ACHN (cell line): ENCODE results near the gene MLYCD.

Source experiments
- DNase-seq: peaks from one replicate; pipeline ENCODE4 v3.0.0-alpha.2; 2015
- in situ Hi-C: cut with HindIII; loops from 2 replicates; pipeline ENCODE4 v1.10.0; 2017; ENCODE audit warnings: low sequenced_read_pairs, low pct_ligation_motif_present, low pct_unique_long_range_greater_than_20kb

Gene MLYCD

DNA sequence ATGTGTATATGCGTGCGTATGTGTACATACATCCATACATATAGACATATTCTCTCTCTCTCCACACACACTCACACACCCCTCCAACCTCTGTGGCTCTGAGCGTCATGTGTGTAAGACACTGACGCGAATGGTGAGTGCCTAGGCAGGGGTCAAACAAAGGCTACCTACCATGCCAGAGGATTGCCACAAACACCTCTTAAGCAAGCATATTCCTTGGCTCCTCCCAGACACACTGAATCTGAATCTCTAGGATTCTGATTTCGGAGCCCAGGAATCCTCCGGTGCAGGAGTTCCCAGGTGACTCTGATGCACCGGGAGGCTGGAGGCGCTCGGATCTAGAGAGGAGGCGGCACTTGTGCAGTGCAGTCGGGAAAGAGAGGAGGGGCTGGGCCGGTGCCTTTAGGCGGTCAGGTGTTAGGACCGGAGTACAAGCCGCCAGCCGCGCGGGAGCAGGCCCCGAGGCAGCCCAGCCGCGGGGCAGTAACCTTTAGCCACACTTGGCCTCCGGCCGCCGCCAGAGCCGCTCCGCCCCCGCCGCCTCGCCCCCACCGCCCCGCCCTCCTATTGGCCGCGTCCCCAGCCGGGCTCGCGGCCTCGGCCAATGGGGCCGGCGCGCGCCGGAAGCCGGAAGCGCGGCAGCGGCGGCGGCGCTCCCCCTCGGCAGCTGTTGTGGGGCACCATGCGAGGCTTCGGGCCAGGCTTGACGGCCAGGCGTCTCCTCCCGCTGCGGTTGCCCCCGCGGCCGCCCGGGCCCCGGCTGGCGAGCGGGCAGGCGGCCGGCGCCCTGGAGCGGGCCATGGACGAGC is at the start of gene MLYCD:
MLYCD (plus strand) TSS at position 653 of the 809 bp plus-strand sequence; CDS start at position 683, 30 bp downstream.
- DNase-seq: peak; percentile 86
- in situ Hi-C loops: no loop called here

DNA sequence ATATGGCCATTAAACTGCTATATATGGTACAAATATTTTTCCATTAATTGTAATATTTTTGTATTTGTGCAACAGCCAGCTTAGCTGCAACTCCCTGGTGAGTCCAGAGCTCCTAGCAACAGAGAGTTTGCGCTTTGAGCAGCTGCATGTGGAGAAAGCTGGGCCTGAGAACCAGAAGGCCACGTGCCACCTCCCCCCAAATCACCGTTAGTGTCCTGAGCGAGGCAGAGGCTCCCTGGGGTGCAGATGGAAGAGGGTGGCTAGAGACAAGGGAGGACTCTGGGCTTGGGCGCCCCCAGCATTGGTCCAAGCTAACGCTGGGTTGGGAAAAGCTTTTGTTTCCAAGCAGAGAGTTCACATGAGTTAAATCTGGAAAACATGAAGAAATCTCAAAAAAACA is 49.5 kb upstream of the MLYCD start:
- DNase-seq: no peak
- in situ Hi-C loops: no loop called here

GRCh38 chr16:83850947-83851346 is 48.0 kb upstream of the MLYCD start:
- no peak for DNase-seq
- in situ Hi-C loops: no loop called here

- in situ Hi-C loops: no loop called here
- no peak for DNase-seq
These were observed 47.4 kb upstream of the MLYCD start for GRCh38 chr16:83851473-83851872.

DNA sequence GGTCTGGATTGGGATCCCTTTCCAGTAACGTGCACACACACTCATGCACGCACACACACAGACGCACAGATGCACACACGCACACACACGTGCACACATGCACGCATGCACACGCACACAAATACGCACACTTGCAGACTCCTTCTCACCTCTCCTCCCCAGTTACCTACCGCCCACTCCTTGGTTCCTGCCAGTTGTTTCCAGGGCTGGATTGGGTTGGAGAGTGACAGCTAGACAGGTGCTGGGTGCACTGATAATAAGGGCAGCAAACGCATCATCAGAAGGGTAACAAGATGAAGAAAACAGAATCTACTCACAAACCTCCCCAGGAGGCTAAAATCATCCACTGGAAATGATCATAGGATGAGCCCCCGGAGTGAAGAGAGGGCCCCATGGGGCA is 46.1 kb upstream of the MLYCD start:
- in situ Hi-C loops: no loop called here

GRCh38 chr16:83853834-83854233 is 45.1 kb upstream of the MLYCD start:
- in situ Hi-C loops: no loop called here
- no peak for DNase-seq

More for the DNA sequence above, 46.1 kb upstream of the MLYCD start:
- DNase-seq: no peak

- DNase-seq: no peak
- in situ Hi-C loops: no loop called here
These were observed 44.5 kb upstream of the MLYCD start for GRCh38 chr16:83854420-83854819.

GRCh38 chr16:83856792-83857191 is 42.1 kb upstream of the MLYCD start:
- DNase-seq: no peak
- in situ Hi-C loops: no loop called here

DNA sequence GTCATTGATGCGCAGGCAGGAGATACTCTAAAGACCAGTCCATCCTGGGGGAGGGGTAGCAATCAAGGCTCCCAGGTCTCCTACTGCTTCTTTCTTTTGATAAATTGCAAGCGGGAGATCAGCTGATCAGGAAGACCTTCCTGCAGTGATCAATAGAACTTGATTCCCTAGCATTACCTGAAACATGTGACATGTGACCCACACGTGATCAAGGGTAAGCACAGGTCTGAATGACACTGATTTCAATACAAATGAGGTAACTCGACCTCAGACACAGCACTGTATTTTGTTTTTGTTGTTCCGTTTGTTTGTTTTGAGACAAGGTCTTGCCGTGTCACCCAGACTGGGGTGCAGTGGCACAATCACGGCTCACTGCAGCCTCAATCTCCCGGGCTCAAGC is 39.6 kb upstream of the MLYCD start:
- in situ Hi-C loops: no loop called here
- DNase-seq: no peak

DNA sequence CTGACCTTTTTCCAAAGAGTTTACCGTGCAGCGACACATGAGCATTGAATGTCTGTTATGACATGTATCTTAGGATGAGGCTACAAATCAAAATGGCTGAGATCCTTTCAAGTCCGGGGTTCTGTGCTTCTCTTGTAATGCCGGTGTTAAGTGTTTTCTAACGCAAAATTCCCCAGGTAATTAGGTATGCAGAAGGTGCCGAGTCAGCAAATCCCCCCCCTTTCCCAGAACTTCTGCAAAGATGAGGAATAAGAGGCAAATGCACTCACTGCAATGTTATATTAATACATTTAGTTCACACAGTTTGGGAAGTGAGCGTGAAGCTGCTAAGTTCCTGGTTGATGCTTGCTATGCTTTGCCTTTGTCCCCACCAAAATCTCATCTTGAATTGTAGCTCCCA is 36.3 kb upstream of the MLYCD start:
- no peak for DNase-seq
- in situ Hi-C loops: no loop called here

DNA sequence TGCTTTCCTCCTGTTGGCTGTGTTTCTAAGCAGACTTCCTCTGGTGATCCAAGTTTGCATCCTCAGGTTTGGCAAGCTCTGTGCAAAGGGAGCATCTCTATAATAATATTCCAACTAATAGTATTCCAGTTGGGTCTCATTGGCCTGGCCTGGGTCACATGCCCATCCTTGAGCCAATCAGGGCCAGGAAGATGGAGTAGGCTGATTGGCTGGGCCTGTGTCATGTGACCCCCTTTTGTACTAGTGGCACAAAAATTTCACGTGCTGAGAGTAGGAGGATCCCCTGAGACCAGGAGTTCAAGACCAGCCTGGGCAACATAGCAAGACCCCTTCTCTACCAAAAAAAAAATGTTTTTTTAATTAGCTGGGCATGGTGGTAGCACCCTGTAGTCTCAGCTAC is 35.2 kb upstream of the MLYCD start:
- DNase-seq: no peak
- in situ Hi-C loops: no loop called here

GRCh38 chr16:83870830-83871229 is 28.1 kb upstream of the MLYCD start:
- in situ Hi-C loops: no loop called here

DNA sequence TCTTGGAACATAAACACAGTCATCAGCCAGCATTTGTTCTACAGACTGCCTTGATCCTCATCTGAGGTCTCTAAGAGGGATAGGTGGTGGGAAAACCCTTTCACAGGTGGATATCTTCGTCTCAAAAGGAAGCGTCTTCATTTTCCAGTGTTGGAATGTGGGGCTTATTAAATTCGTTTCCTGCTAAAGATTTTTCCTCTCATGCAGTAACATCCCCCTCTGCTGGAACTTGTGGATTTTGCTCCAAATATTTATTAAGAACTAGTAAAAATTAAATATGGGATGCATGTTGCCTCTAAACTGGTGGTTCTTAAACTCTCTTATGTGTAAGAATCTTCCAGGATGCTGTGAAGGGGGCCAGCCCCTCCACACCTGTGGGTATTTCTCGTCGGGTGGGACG is 20.1 kb upstream of the MLYCD start:
- DNase-seq: peak; percentile 77
- in situ Hi-C loops: no loop called here

More at GRCh38 chr16:83870830-83871229, 28.1 kb upstream of the MLYCD start:
- no peak for DNase-seq

DNA sequence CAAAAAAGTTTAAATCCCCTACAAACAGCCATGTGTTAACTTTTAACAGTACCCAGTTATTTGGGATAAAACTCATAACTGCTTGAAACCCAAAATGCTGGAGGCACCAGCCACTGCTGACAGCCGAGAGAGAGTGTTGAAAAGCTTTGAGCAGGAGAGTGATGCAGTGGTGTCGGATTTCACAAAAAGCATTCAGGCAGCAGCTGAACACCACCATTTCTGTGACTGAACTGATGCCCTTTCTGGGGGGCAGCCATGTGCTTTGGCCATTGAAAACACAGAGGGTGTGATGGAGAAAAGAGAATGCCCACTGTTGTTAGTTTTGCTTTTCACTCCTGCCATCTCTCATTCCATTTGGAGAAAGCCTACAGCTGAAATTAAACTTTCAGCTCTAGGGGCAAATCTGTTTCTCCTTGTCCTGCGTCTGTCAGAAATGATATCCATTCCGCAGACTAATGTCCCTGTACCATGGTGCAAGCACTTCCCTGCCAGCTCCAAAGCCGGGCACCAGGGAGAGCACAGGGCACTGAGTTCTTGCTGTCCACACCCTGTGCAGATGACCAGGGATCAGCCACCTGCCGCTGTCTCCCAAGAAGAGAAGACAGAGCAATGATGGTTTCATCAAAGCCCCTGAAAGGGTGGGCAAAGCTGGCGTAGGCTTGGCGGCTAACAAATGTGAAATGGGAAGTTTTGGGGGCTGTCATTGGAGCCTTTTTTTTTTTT is 16.6 kb upstream of the MLYCD start:
- in situ Hi-C loops: no loop called here

DNA sequence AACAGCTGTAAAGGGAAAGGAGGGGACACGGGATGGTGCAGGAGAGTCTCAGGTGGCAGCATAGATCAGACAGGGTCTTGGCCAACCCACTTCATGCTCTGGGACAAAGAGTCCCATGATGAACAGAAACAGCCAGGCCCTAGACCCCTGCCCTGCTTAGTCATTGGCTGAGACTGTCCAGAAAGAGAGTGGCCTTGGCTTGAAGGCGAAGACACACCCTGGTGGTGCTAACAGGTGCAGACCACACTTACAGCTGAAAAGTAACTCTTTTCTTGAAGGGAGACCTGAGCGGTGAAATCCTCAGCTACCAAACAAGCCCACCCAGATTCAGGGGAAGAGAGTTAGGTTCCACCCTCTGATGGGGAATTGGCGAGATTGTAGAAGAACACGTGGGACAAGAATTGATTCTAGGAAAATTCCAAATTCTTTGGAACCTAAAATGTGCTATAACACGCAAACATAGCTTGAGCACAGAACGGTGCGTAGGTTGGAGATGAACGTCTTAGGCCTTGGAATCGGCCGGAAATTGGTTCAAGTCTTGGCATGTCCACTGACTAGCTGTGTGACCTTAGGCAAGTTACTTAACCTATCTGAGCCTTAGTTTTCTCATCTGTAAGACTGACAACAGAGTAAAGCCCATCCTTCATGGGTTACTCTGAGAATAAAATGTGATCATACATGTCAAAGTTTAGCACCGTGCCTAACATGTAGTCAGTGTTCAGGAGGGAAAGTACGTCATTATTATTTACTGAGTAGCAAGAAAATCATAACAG is 12.5 kb upstream of the MLYCD start:
- no peak for DNase-seq
- in situ Hi-C loops: no loop called here

More for the DNA sequence above, 16.6 kb upstream of the MLYCD start:
- DNase-seq: no peak

DNA sequence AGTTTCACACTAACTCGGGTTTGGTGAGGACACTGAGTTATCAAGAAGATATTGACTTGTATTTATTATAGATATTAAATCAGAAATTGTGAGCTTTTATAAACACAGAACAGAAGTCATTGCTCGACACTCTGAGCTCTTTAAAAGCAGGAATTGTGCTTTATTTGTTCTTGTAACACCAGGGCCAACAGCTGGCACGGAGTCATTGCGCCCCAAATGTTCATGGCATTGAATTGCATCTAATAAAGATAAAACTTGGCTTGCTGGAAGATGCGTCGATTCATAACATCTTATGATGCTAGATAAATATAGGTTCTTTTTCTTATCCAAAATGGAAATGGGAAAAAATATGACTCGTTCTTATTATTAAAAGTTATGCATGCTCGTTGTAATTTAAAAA is 11.8 kb upstream of the MLYCD start:
- in situ Hi-C loops: no loop called here
- DNase-seq: no peak

DNA sequence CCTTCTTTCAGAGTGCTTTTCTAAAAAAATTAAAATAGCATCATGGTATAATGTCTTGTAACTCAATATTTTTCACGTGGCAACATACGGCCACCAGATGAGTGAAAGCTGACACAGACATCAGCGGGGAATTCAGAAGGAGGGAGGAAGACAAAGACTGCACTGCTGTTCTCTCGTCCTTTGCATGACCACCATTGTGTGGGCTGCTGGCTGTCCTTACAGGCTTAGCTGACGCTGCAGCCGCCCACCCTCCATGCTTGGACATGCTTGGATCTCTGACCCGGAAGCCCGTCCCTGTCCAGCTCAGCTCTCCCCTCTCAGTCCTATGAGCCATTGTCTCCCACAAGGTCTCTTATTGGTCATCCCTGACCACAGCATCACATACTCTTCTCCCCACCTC is 11.4 kb upstream of the MLYCD start:
- in situ Hi-C loops: no loop called here

DNA sequence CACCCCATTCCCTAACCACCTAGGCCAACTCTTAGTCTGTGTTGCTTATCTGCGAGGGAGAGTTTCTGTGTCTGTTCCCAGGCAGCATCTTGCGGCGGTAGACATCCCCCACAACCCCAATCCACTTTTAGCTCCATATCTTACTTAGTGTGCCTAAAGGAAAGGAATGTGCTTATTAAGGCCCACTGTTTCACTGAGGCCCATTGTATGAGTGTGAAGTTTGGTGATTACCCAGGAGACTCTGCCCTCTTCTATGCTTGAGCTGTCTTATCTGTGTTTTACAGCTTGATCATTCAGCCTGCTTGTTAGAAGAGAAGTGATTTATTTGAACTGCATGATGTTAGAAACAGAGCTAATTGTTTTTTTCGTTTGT is 10.3 kb upstream of the MLYCD start:
- in situ Hi-C loops: no loop called here
- no peak for DNase-seq

More for the DNA sequence above, 11.4 kb upstream of the MLYCD start:
- DNase-seq: no peak

DNA sequence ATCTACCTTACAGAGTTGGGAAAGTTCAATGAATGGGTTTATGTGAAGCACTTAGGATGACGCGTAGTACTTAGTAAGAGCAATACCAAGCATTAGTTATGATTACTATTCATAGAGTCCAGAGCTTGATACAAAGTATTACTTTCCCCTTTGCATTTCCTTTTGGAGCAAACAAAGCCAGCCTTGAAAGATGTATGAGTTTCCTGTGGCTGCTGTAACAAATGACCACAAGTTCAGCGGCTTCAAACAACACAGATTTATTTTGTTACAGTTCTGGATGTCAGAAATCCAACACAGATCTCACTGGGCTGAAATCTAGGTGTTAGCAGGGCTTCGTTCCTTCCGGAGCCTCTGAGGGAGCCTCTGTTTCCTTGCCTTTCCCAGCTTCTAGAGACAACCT is 8.6 kb upstream of the MLYCD start:
- no peak for DNase-seq
- in situ Hi-C loops: no loop called here
